HepG2 (cell line): ENCODE results near the gene WWC2. TPM values are rescaled to one million over a fixed set of nuclear protein-coding genes. Genes with fewer than 3 reads are reported as not detected.

Experiments
- ATAC-seq: fragments of 200-7000 bp; cut with Tn5 transposase; 3 replicates; pipeline ENCODE4 v1.9.1; 2020; ENCODE audit warnings: mild to moderate bottlenecking, moderate library complexity
- BruUV-seq: library from RNA; stranded (reverse); fragments of 400-500 nt; replicated peaks from 2 replicates; lab custom pipeline; 2021; lab: Mats Ljungman, UMichigan
- CTCF ChIA-PET: fragments of 300-600 bp; formaldehyde crosslinking; extraction: SDS; loops from one replicate; lab custom pipeline; 2021; ENCODE audit warnings: low total read pairs, inconsistent platforms, low intra/inter-chr PET ratio; lab: Yijun Ruan, JAX
- POLR2A ChIA-PET: fragments of 350-600 bp; sonication (Branson Sonifier 250); formaldehyde crosslinking; loops from one replicate; lab custom pipeline; 2020; ENCODE audit warnings: antibody characterized with exemption, inconsistent platforms; lab: Yijun Ruan, JAX
- DNase-seq: peaks from one replicate; pipeline ENCODE4 v3.0.0-alpha.2; 2015; ENCODE audit warnings: low spot score
- FAIRE-seq: peaks from 3 replicates; lab custom pipeline; 2011; peaks lifted over from hg19 to GRCh38; lab: Jason Lieb, UNC
- H2AFZ ChIP-seq: one replicate; pipeline ENCODE4 v1.6.1; 2011; ENCODE audit warnings: low read length, inconsistent platforms
- H3K27ac ChIP-seq: fragments of 300-600 bp; 3 replicates; pipeline ENCODE4 v1.8.0; 2011; ENCODE audit warnings: mixed run types, mild to moderate bottlenecking, mixed read lengths, low read length, inconsistent platforms; ENCODE audit not compliant: insufficient read depth; ENCODE audit errors: extremely low read length
- H3K27me3 ChIP-seq, 2 experiments: fragments of 200-600 bp in 1 of 2; 2 replicates in 1 of 2; 3 replicates in 1 of 2; pipeline versions ENCODE4 v1.6.0 to v1.8.0; 2011; ENCODE audit warnings: low read length in 2 of 2, mild to moderate bottlenecking in 2 of 2, moderate library complexity in 2 of 2, inconsistent platforms in 1 of 2; ENCODE audit not compliant: insufficient read depth in 2 of 2, control insufficient read depth in 1 of 2
- H3K36me3 ChIP-seq, 2 experiments: fragments of 200-600 bp in 1 of 2; replicated peaks in 1 of 2; 2 replicates in 1 of 2; 3 replicates in 1 of 2; pipeline versions ENCODE4 v1.5.1 to v1.8.0; 2011; ENCODE audit warnings: low read length in 2 of 2, inconsistent platforms in 1 of 2; ENCODE audit not compliant: insufficient read depth in 2 of 2, control insufficient read depth in 1 of 2
- H3K4me1 ChIP-seq: 2 replicates; pipeline ENCODE4 v1.5.1; 2012; ENCODE audit warnings: low read length, inconsistent platforms; ENCODE audit not compliant: insufficient read depth
- H3K4me2 ChIP-seq: 2 replicates; pipeline ENCODE4 v1.6.0; 2011; ENCODE audit warnings: low read depth, low read length, inconsistent platforms
- H3K4me3 ChIP-seq, 3 experiments: fragments of 200-600 bp in 1 of 3; sonication (generic), shearing (Covaris generic) in 1 of 3; replicated peaks in 1 of 3; 2 replicates each; pipeline ENCODE4 v1.5.1; 2011 to 2016; ENCODE audit warnings: low read length in 3 of 3, inconsistent platforms in 2 of 3, low read depth in 2 of 3, mild to moderate bottlenecking in 2 of 3, control low read depth in 1 of 3, mixed read lengths in 1 of 3; ENCODE audit not compliant: insufficient read depth in 1 of 3
- H3K79me2 ChIP-seq: one replicate; pipeline ENCODE4 v1.6.1; 2011; ENCODE audit warnings: low read length, inconsistent platforms; ENCODE audit not compliant: insufficient read depth
- H3K9ac ChIP-seq: 2 replicates; pipeline ENCODE4 v1.6.0; 2011; ENCODE audit warnings: mild to moderate bottlenecking, low read depth, low read length, inconsistent platforms; ENCODE audit not compliant: insufficient read depth
- H3K9me3 ChIP-seq: 2 replicates; pipeline ENCODE4 v1.5.1; 2012; ENCODE audit warnings: mild to moderate bottlenecking, low read length
- H4K20me1 ChIP-seq: 2 replicates; pipeline ENCODE4 v1.6.0; 2011; ENCODE audit warnings: inconsistent platforms, mild to moderate bottlenecking, low read length, moderate library complexity; ENCODE audit not compliant: insufficient read depth
- ESRRA ChIP-seq: sonication (generic); formaldehyde crosslinking; IDR thresholded peaks from 2 replicates; pipeline ENCODE4 v1.5.1; 2020; ENCODE audit warnings: mild to moderate bottlenecking, low read depth, missing genetic modification reagents
- FOXM1 ChIP-seq: sonication (generic); formaldehyde crosslinking; IDR thresholded peaks from 2 replicates; pipeline ENCODE4 v1.5.0; 2020; ENCODE audit warnings: missing genetic modification reagents
- HOXD1 ChIP-seq: sonication (generic); formaldehyde crosslinking; IDR thresholded peaks from 2 replicates; pipeline ENCODE4 v1.5.0; 2020; ENCODE audit warnings: missing genetic modification reagents
- JUND ChIP-seq: sonication (generic); formaldehyde crosslinking; IDR thresholded peaks from 2 replicates; pipeline ENCODE4 v1.8.0; 2022; ENCODE audit warnings: mild to moderate bottlenecking, missing genetic modification reagents
- KDM1A ChIP-seq: IDR thresholded peaks from 2 replicates; pipeline ENCODE4 v1.6.1; 2016; ENCODE audit warnings: missing compliant biosample characterization
- NFIC ChIP-seq: IDR thresholded peaks from 2 replicates; pipeline ENCODE4 v1.6.1; 2012; ENCODE audit warnings: mild to moderate bottlenecking, low read length, inconsistent platforms
- PAWR ChIP-seq: sonication (generic); formaldehyde crosslinking; IDR thresholded peaks from 2 replicates; pipeline ENCODE4 v1.4.0; 2020; ENCODE audit warnings: missing genetic modification reagents, mild to moderate bottlenecking, borderline replicate concordance
- ZFX ChIP-seq: sonication (generic); formaldehyde crosslinking; IDR thresholded peaks from 2 replicates; pipeline ENCODE4 v1.4.0; 2020; ENCODE audit warnings: mild to moderate bottlenecking, low read depth, missing genetic modification reagents, moderate library complexity
- ZNF138 ChIP-seq: sonication (generic); formaldehyde crosslinking; IDR thresholded peaks from 2 replicates; pipeline ENCODE4 v1.5.0; 2020; ENCODE audit warnings: mild to moderate bottlenecking, low read depth, missing genetic modification reagents
- ZNF274 ChIP-seq: sonication (generic); formaldehyde crosslinking; IDR thresholded peaks from 2 replicates; pipeline ENCODE4 v1.5.1; 2020; ENCODE audit warnings: mild to moderate bottlenecking, missing genetic modification reagents
- ZNF451 ChIP-seq: sonication (generic); formaldehyde crosslinking; IDR thresholded peaks from 2 replicates; pipeline ENCODE4 v1.5.0; 2020; ENCODE audit warnings: mild to moderate bottlenecking, missing genetic modification reagents
- ZNF484 ChIP-seq: sonication (generic); formaldehyde crosslinking; IDR thresholded peaks from 2 replicates; pipeline ENCODE4 v1.5.1; 2020; ENCODE audit warnings: mild to moderate bottlenecking, low read depth, missing genetic modification reagents, borderline replicate concordance
- ZNF512 ChIP-seq: sonication (generic); formaldehyde crosslinking; IDR thresholded peaks from 2 replicates; pipeline ENCODE4 v1.4.0; 2020; ENCODE audit warnings: mild to moderate bottlenecking, missing genetic modification reagents
- ZNF589 ChIP-seq: sonication (generic); formaldehyde crosslinking; conservative IDR thresholded peaks from 2 replicates; pipeline ENCODE4 v1.8.0; 2022; ENCODE audit warnings: mild to moderate bottlenecking, moderate library complexity, missing genetic modification reagents
- ZNF670 ChIP-seq: sonication (generic); formaldehyde crosslinking; IDR thresholded peaks from 2 replicates; pipeline ENCODE4 v1.8.0; 2022; ENCODE audit warnings: mild to moderate bottlenecking, missing genetic modification reagents, borderline replicate concordance
- ZNF674 ChIP-seq: sonication (generic); formaldehyde crosslinking; IDR thresholded peaks from 2 replicates; pipeline ENCODE4 v1.5.0; 2020; ENCODE audit warnings: low read depth, mild to moderate bottlenecking, missing genetic modification reagents
- WGBS: methylation state at CpG from one replicate; pipeline ENCODE4 v1.1.6; 2017; ENCODE audit warnings: low lambda C conversion rate; 5-methylcytosine and 5-hydroxymethylcytosine counted together
- in situ Hi-C: cut with HindIII; loops from 2 replicates; pipeline ENCODE4 v1.10.0; 2017; ENCODE audit warnings: low pct_unique_long_range_greater_than_20kb; ENCODE audit not compliant: extremely low pct_ligation_motif_present
- intact Hi-C: fragments of 100-400 bp; cut with micrococcal nuclease; formaldehyde crosslinking; loops from one replicate; pipeline ENCODE4 v1.10.0; 2022; ENCODE audit not compliant: unreplicated experiment
- polyA plus RNA-seq, 8 experiments: library from polyadenylated mRNA; depleted of rRNA in 3 of 8; stranded (reverse) in 7 of 8; unstranded in 1 of 8; fragments of >200 nt; fragmentation: Illumina TruSeq in 4 of 8; extraction: Trizol in 4 of 8; gene quantifications; 2 replicates each; pipeline versions ENCODE4 v1.2.1 to v1.2.3, GENCODE V29; 2011 to 2016; ENCODE audit warnings: low read depth in 4 of 8, missing spikeins in 1 of 8, mixed read lengths in 1 of 8; ENCODE audit not compliant: insufficient read depth in 1 of 8
- total RNA-seq, 5 experiments: library from RNA; depleted of rRNA; stranded (reverse); fragments of >200 nt; fragmentation: Illumina TruSeq; extraction: Trizol; gene quantifications; 2 replicates each; pipeline ENCODE4 v1.2.3, GENCODE V29; 2016; ENCODE audit warnings: low read depth in 1 of 5
- TF ChIP-seq, protein P1 (sequence below): sonication (generic); formaldehyde crosslinking; IDR thresholded peaks from 2 replicates; pipeline ENCODE4 v1.4.0; 2020; ENCODE audit warnings: mild to moderate bottlenecking, missing genetic modification reagents
- TF ChIP-seq, protein P2 (sequence below): sonication (generic); formaldehyde crosslinking; IDR thresholded peaks from 2 replicates; pipeline ENCODE4 v1.8.1; 2023; ENCODE audit warnings: mild to moderate bottlenecking, missing genetic modification reagents

WWC2 gene
- total and polyA plus RNA-seq, 2 of the 13 experiments (the other 11 are each of a cell fraction or from before 2014, with no cell fraction given): 40.0 to 50.1 TPM

DNA sequence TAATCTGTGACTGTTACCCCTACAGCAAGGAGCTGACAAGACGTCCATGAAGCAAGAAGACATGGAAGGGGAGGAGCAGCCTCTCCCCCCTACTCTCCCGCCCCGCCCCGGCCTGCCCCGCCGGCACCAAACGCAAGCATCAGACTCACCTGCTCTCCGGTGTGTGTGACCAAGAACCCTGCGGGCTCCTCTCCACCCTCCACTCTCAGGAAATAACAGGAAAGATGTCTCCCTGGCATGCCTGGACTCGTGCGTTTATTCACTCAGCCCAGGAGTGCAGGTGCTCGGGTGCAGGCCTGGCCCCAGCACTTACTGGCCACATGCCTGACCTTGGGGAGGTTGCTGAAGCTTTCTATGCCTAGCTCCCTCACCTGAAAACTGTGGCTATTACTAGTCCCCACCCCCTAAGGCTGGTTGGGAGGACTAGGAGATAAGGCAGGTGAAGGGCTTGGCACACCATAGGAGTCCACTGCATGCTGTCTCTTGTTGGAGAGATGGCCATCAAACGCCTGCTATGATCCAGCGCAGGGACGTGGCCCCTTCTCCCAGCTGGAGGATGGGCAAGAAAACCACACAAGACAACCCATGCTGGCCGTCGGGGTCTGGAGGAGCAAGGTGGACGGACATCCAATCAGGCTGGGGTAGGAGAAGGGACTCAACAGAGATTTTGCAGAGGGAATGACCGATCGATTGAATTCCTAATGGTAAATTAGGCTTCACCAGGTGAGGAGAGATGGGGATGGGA lies 258.0 kb downstream of the WWC2 start:
- H2AFZ ChIP-seq: no peak overlapping the region
- no peak overlapping the region for H3K4me2 ChIP-seq
- H3K79me2 ChIP-seq: no peaks in the 10 kb centered on the region
- H3K9me3 ChIP-seq: no peaks in the 10 kb centered on the region
- TF ChIP-seq ZNF484 (no peak), ZNF670 (no peak), FOXM1 (CRISPR knock-in tag) (no peak), JUND (no peak), PAWR (CRISPR knock-in tag) (no peak), ZNF512 (CRISPR knock-in tag) (no peak), ZNF589 (CRISPR knock-in tag) (no peak), ZNF274 (no peak), ZNF138 (CRISPR knock-in tag) (no peak), KDM1A (CRISPR knock-in tag) (no peak), ZNF674 (no peak), HOXD1 (CRISPR knock-in tag) (no peak), NFIC (no peak), ZNF451 (CRISPR knock-in tag) (no peak), ESRRA (no peak), ZFX (no peak)
- TF ChIP-seq, protein P1, sequence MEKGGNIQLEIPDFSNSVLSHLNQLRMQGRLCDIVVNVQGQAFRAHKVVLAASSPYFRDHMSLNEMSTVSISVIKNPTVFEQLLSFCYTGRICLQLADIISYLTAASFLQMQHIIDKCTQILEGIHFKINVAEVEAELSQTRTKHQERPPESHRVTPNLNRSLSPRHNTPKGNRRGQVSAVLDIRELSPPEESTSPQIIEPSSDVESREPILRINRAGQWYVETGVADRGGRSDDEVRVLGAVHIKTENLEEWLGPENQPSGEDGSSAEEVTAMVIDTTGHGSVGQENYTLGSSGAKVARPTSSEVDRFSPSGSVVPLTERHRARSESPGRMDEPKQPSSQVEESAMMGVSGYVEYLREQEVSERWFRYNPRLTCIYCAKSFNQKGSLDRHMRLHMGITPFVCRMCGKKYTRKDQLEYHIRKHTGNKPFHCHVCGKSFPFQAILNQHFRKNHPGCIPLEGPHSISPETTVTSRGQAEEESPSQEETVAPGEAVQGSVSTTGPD: no peak
- TF ChIP-seq, protein P2, sequence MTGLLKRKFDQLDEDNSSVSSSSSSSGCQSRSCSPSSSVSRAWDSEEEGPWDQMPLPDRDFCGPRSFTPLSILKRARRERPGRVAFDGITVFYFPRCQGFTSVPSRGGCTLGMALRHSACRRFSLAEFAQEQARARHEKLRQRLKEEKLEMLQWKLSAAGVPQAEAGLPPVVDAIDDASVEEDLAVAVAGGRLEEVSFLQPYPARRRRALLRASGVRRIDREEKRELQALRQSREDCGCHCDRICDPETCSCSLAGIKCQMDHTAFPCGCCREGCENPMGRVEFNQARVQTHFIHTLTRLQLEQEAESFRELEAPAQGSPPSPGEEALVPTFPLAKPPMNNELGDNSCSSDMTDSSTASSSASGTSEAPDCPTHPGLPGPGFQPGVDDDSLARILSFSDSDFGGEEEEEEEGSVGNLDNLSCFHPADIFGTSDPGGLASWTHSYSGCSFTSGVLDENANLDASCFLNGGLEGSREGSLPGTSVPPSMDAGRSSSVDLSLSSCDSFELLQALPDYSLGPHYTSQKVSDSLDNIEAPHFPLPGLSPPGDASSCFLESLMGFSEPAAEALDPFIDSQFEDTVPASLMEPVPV (CRISPR knock-in tag): no peak
- TF ChIP-seq, all 625 proteins: peak for 0
- ATAC-seq: no peak
- Histone ChIP-seq H3K4me3 (no peak overlapping the region), H3K27me3 (no peaks in the 10 kb centered on the region; a peak in 1 of 5 replicates), H3K36me3 (no peaks in the 10 kb centered on the region), H3K4me1 (peaks cover 10% of the 10 kb centered on the region), H4K20me1 (no peaks in the 10 kb centered on the region), H3K9ac (no peak overlapping the region), H3K27ac (no peak overlapping the region)
- CTCF ChIA-PET: no interaction called here
- POLR2A ChIA-PET: no interaction called here
- in situ Hi-C loops: no loop called here
- no peak for FAIRE-seq
- no TSS peak for BruUV-seq
- 68% methylated on average over 19 of the region's 20 CpGs for WGBS
- no peak for DNase-seq
- intact Hi-C loops: no loop called here
